H9 (cell line): ENCODE data around the gene ERC2. TPM values are rescaled to one million over a fixed set of nuclear protein-coding genes. Genes with fewer than 3 reads are reported as not detected.

Experiments used
- DNase-seq: peaks from one replicate; pipeline ENCODE4 v3.0.0-alpha.2; 2017
- H2AFZ ChIP-seq: one replicate; pipeline ENCODE4 v1.6.1; 2013; ENCODE audit warnings: mild to moderate bottlenecking, low read length, control low read depth, moderate library complexity
- H2AK5ac ChIP-seq: 2 replicates; pipeline ENCODE4 v1.6.1; 2013; ENCODE audit warnings: low read length, control low read depth, mixed read lengths; ENCODE audit not compliant: insufficient read length
- H2BK120ac ChIP-seq: one replicate; pipeline ENCODE4 v1.6.1; 2013; ENCODE audit warnings: low read depth, mild to moderate bottlenecking, low read length, control low read depth, inconsistent platforms; ENCODE audit not compliant: poor library complexity, severe bottlenecking
- H2BK12ac ChIP-seq: 2 replicates; pipeline ENCODE4 v1.6.1; 2013; ENCODE audit warnings: low read length, control low read depth, mixed read lengths, low read depth; ENCODE audit not compliant: insufficient read length
- H2BK15ac ChIP-seq: 2 replicates; pipeline ENCODE4 v1.6.1; 2013; ENCODE audit warnings: low read depth, low read length, control low read depth
- H2BK20ac ChIP-seq: one replicate; pipeline ENCODE4 v1.6.1; 2013; ENCODE audit warnings: low read depth, mild to moderate bottlenecking, low read length, control low read depth, inconsistent platforms; ENCODE audit not compliant: poor library complexity, severe bottlenecking
- H2BK5ac ChIP-seq: 2 replicates; pipeline ENCODE4 v1.6.1; 2013; ENCODE audit warnings: low read length, control low read depth, mixed read lengths; ENCODE audit not compliant: insufficient read length
- H3K14ac ChIP-seq: 2 replicates; pipeline ENCODE4 v1.6.1; 2013; ENCODE audit warnings: low read length, control low read depth; ENCODE audit not compliant: insufficient read depth
- H3K18ac ChIP-seq: 2 replicates; pipeline ENCODE4 v1.6.1; 2013; ENCODE audit warnings: low read depth, mild to moderate bottlenecking, mixed read lengths, low read length, control low read depth; ENCODE audit not compliant: insufficient read length
- H3K23ac ChIP-seq: 2 replicates; pipeline ENCODE4 v1.6.1; 2013; ENCODE audit warnings: low read length, control low read depth, mixed read lengths, low read depth; ENCODE audit not compliant: insufficient read length
- H3K23me2 ChIP-seq: 2 replicates; pipeline ENCODE4 v1.6.1; 2013; ENCODE audit warnings: low read depth, mild to moderate bottlenecking, mixed read lengths, low read length, control low read depth; ENCODE audit not compliant: insufficient read length, poor library complexity, severe bottlenecking
- H3K27ac ChIP-seq: 2 replicates; pipeline ENCODE4 v1.5.1; 2013; ENCODE audit warnings: low read length, control low read depth, mixed read lengths, low read depth; ENCODE audit not compliant: insufficient read length
- H3K27me3 ChIP-seq: 2 replicates; pipeline ENCODE4 v1.6.1; 2013; ENCODE audit warnings: low read length, control low read depth, inconsistent platforms; ENCODE audit not compliant: insufficient read depth
- H3K4ac ChIP-seq: 2 replicates; pipeline ENCODE4 v1.6.1; 2013; ENCODE audit warnings: low read depth, mild to moderate bottlenecking, control low read depth, inconsistent platforms, low read length, moderate library complexity
- H3K4me1 ChIP-seq: 2 replicates; pipeline ENCODE4 v1.6.1; 2013; ENCODE audit warnings: low read length, control low read depth, inconsistent platforms; ENCODE audit not compliant: insufficient read depth
- H3K4me2 ChIP-seq: 2 replicates; pipeline ENCODE4 v1.6.1; 2013; ENCODE audit warnings: low read length, control low read depth, mixed read lengths; ENCODE audit not compliant: insufficient read length, insufficient read depth
- H3K56ac ChIP-seq: 2 replicates; pipeline ENCODE4 v1.6.1; 2013; ENCODE audit warnings: low read depth, mild to moderate bottlenecking, mixed read lengths, low read length, control low read depth; ENCODE audit not compliant: insufficient read length
- H3K79me1 ChIP-seq: 2 replicates; pipeline ENCODE4 v1.6.1; 2013; ENCODE audit warnings: low read depth, mild to moderate bottlenecking, moderate library complexity, low read length, control low read depth, inconsistent platforms; ENCODE audit not compliant: insufficient read depth, poor library complexity, severe bottlenecking
- H3K79me2 ChIP-seq: 2 replicates; pipeline ENCODE4 v1.6.1; 2013; ENCODE audit warnings: low read length, control low read depth, inconsistent platforms; ENCODE audit not compliant: insufficient read depth
- H3K9ac ChIP-seq: 2 replicates; pipeline ENCODE4 v1.6.1; 2013; ENCODE audit warnings: low read length, control low read depth, mixed read lengths; ENCODE audit not compliant: insufficient read length; ENCODE audit errors: extremely low read depth
- H3K9me3 ChIP-seq: one replicate; pipeline ENCODE4 v1.6.1; 2013; ENCODE audit warnings: low read depth, low read length, inconsistent platforms; ENCODE audit not compliant: control insufficient read depth
- H3T11ph ChIP-seq: one replicate; pipeline ENCODE4 v1.6.1; 2013; ENCODE audit warnings: mild to moderate bottlenecking, low read length, control low read depth, inconsistent platforms
- H4K20me1 ChIP-seq: one replicate; pipeline ENCODE4 v1.6.1; 2013; ENCODE audit not compliant: control insufficient read depth, insufficient read length, insufficient read depth
- H4K5ac ChIP-seq: 2 replicates; pipeline ENCODE4 v1.6.1; 2013; ENCODE audit warnings: low read depth, mild to moderate bottlenecking, mixed read lengths, low read length, control low read depth; ENCODE audit not compliant: insufficient read length
- H4K8ac ChIP-seq: replicated peaks from 2 replicates; pipeline ENCODE4 v1.6.1; 2013; ENCODE audit warnings: low read length, control low read depth, mixed read lengths, low read depth; ENCODE audit not compliant: insufficient read length
- H4K91ac ChIP-seq: 2 replicates; pipeline ENCODE4 v1.6.1; 2013; ENCODE audit warnings: low read depth, mild to moderate bottlenecking, moderate library complexity, mixed read lengths, low read length, control low read depth; ENCODE audit not compliant: insufficient read length
- H3K27ac Mint-ChIP-seq, 3 experiments: 2 replicates in 2 of 3; 3 replicates in 1 of 3; pipeline ENCODE4 v1.8.0; 2020 to 2021; ENCODE audit warnings: mixed read lengths in 3 of 3, mild to moderate bottlenecking in 1 of 3, moderate library complexity in 1 of 3
- H3K27me3 Mint-ChIP-seq: 2 replicates; pipeline ENCODE4 v1.8.0; 2021; ENCODE audit warnings: low read depth, mild to moderate bottlenecking, moderate library complexity, mixed read lengths
- H3K36me3 Mint-ChIP-seq, 3 experiments: 2 replicates in 2 of 3; 3 replicates in 1 of 3; pipeline ENCODE4 v1.8.0; 2020 to 2021; ENCODE audit warnings: low read depth in 3 of 3, mixed read lengths in 3 of 3; ENCODE audit not compliant: insufficient read depth in 1 of 3
- H3K4me1 Mint-ChIP-seq, 2 experiments: 2 replicates each; pipeline ENCODE4 v1.8.0; 2020; ENCODE audit warnings: mixed read lengths in 2 of 2
- H3K4me3 Mint-ChIP-seq, 2 experiments: 2 replicates in 1 of 2; 3 replicates in 1 of 2; pipeline ENCODE4 v1.8.0; 2020 to 2021; ENCODE audit warnings: mild to moderate bottlenecking in 2 of 2, mixed read lengths in 2 of 2, moderate library complexity in 1 of 2
- H3K9me3 Mint-ChIP-seq, 2 experiments: 2 replicates in 1 of 2; 3 replicates in 1 of 2; pipeline ENCODE4 v1.8.0; 2020; ENCODE audit warnings: mild to moderate bottlenecking in 2 of 2, mixed read lengths in 2 of 2, moderate library complexity in 1 of 2
- CTCF ChIP-seq: fragments of 200-600 bp; sonication (generic); conservative IDR thresholded peaks from 3 replicates; pipeline ENCODE4 v1.8.0; 2021; ENCODE audit warnings: antibody characterized with exemption, mild to moderate bottlenecking
- WGBS: extraction: QIAGEN DNeasy Blood & Tissue Kit; methylation state at CpG from one replicate; pipeline ENCODE4 v1.1.7; 2013; ENCODE audit warnings: missing lambda C conversion rate, low lambda C conversion rate, mixed read lengths; ENCODE audit not compliant: insufficient read length; ENCODE audit errors: extremely low coverage; 5-methylcytosine and 5-hydroxymethylcytosine counted together
- total RNA-seq: library from RNA; stranded (reverse); gene quantifications from 2 replicates; pipeline ENCODE4 v1.2.1, GENCODE V29; 2021

ERC2 gene
- total RNA-seq, 1 experiment from 2014 or later, result 15.4 TPM

DNA sequence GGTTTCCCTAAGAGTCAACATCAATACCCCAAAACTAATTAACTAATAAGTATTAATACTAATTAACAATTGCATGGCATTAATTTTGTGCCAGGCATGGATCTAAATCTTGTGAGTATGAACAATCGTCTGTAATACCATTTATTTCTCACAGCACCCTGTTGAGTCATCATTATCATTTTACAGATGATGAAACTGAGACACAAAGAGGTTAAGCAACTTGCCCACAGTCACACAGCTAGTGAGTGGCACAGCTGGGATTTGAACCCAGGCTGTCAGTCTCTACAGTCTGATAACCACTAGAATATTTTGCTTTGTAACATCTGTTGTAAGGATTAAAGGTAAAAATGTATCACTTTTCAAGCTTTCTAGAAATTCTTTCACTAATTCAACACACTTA lies 557.7 kb downstream of the ERC2 start:
- H3K4me3 Mint-ChIP-seq, result no peak overlapping the region
- DNase-seq, result no peak
- no peak overlapping the region for H3K27ac Mint-ChIP-seq
- no peaks in the 10 kb centered on the region for H3K9me3 Mint-ChIP-seq
- Histone ChIP-seq H2BK5ac (no peak overlapping the region), H3K4me2 (no peak overlapping the region), H3K4me1 (no peaks in the 10 kb centered on the region), H3K4ac (no peak overlapping the region), H3K14ac (no peak overlapping the region), H3K27me3 (no peaks in the 10 kb centered on the region), H2BK20ac (no peak overlapping the region), H3K23ac (no peak overlapping the region), H3T11ph (no peak overlapping the region), H3K56ac (no peak overlapping the region), H2BK15ac (no peak overlapping the region), H3K79me2 (no peaks in the 10 kb centered on the region), H3K18ac (no peak overlapping the region), H3K27ac (no peak overlapping the region), H3K23me2 (no peaks in the 10 kb centered on the region), H2AK5ac (no peak overlapping the region), H2BK12ac (no peak overlapping the region), H3K9ac (no peak overlapping the region), H3K9me3 (no peaks in the 10 kb centered on the region), H3K79me1 (no peaks in the 10 kb centered on the region), H4K8ac (no peak overlapping the region), H4K5ac (no peak overlapping the region), H4K20me1 (no peaks in the 10 kb centered on the region), H4K91ac (no peak overlapping the region), H2AFZ (no peak overlapping the region), H2BK120ac (no peak overlapping the region)
- no peaks in the 10 kb centered on the region for H3K27me3 Mint-ChIP-seq
- no peak for TF ChIP-seq CTCF
- H3K4me1 Mint-ChIP-seq, result no peaks in the 10 kb centered on the region
- H3K36me3 Mint-ChIP-seq, result no peaks in the 10 kb centered on the region
- no CpG with 5 or more reads among the region's 1 CpG for WGBS
